ENCODE data around the gene CFAP91. TPM values are rescaled to one million over a fixed set of nuclear protein-coding genes. Genes with fewer than 3 reads are reported as not detected.

The CFAP91 gene
- 0.69 TPM for total RNA-seq

DNA sequence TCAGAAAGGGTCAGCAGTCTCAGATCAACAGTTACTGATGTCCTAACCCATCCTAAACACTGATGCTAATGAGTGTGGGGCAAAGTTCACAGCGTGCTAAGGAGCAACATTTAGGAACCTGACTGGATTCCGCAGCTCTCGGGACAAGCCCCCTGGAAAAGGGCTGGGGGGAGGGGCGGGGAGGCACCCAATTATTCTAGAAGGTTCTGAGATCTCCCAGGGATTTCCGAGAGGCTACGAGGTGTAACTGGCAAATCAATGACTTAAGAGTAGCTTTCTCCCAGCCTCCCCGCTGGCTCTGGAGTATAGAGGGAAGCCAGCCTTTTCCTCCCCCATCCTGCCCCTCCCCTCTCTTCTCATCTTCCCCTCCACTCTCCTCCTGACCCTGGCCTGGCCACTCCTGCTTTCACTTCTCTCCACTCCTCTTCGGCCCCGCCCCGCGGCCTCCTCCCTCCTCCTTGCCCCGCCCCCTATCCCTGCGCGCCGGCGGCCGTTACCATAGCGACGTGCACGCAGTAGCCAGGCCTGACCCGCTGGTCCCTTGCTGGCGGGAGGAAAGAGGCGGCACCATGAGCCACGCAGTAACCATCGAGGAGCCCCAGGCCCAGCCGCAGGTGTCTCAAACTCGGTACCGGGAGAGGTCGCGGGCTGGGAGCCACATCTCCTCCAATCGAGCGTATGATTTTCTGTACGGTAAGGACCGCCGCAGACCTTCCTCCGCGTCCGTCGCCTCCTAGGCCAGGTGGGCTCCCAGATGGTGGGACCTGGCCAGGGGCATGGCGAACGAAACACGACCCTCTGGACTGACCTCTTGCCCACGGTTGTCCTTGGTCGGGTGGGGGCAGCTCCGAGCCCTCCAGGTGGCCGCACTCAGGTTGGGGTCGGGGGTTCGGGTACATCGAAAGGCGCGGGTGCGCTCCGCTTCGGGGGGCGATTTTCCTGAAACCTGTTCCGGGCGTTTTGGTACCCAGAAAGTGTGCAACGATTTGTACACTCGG is at the start of gene CFAP91:
CFAP91 (plus strand) TSS at position 493 of the 998 bp plus-strand sequence; CDS start at position 570, 77 bp downstream.
- peak; percentile 73 for DNase-seq

DNA sequence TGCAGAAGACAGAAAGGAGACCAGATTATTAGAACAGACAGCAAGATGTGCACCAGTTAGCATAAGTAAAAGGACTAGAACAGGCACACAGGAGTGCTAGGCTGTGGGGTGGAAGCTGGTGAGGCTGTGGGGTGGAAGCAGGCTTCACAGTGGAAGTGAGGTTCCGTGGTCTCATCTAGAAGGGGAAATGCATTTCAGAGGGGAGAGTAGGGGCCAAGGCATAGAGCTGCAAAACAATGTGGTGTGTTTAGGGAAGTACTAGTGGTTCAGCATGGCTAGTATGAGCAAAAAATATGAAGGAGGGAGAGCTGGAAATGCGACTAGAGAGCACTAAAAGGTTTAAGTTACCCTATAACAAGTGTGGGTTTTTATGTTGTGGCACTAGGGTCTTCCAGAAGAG is 48.9 kb upstream of the CFAP91 start:
- no peak for DNase-seq

DNA sequence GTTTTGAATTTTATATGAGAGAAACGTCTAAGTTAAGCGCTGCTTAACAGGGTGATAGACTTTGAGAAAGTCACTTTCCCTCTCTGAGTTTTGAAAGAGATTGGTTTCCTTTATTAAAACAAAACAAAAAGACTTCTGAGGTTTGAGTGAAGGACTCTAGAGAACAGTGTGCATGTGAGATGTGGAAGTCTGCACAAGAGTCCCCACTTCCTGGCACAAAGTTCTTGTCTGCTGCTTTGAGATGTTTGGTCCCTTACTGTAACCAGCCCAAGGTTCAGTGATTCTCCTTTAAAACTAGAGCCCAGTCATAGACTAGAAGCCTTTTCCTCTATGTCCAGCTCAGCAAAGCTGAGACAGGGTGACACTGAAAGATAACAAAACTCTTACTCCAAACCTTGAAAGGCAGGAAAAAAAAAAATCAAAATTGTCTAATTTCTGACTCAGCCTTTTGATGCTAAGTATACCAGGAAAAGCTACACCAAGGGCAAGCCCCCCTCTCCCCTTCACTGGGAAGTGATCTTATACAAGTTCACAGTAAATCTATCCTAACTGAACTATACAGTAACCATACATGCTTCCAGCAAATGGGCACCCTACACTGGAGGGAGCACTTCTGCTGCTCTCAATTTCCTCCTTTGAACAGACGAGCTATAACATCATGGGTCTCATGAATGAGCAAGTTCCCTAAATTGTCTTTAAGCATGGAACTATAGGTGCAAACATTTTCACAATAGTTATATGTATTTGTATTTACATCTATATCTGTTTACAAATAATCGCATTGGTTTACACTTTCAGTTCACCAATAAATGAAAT is 44.7 kb upstream of the CFAP91 start:
- DNase-seq, result no peak

DNA sequence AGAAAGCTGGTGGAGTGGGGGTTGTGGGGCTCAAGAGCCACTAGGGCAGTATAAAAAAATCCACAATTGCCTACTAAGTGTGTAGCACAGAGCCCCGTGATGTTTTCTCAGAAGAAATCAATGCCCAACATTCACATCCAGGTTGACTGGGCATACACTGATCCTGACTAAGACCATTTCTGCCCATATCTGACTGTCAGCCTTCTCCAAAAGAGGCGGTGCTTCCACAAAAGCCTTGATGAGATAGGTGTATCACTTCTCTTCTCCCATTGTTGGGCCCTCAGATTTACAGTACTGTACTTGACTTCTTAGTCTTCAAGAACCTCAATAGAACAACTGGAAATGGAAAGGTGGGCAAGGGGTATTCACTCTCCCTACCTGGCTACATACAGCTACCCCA is 43.8 kb upstream of the CFAP91 start:
- no peak for DNase-seq

DNA sequence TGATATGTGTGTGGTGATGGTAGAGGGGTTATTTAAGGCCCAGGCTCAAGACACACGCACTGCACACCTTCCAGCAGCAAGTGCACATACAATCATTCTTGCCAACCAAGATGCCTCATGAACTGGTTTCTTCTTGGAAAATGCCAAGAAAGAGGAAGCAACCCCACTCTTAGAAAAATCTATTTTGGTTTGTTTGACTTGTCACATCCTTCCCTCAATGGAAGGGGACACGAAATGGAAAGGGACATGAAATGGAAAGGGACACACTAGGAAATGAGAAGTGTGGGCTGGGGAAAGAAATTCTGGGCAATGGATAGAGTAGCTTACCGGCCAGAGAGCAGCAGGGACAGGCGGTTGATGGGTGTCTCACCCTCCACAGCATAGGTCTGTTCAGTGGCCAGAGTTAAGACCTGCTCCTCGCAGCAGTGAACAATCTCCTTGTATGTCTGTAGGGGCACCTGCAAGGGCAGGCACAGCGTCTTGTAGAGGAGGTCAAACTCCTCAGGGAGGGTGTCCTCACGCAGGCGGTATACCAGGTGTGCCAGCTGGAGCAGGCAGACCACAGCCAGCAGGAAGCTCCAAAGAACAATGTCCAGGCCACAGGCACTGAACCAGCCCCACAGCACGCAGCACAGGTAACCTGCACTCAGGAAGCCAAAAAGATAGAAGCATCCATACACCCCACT is 43.1 kb upstream of the CFAP91 start:
- DNase-seq, result no peak

DNA sequence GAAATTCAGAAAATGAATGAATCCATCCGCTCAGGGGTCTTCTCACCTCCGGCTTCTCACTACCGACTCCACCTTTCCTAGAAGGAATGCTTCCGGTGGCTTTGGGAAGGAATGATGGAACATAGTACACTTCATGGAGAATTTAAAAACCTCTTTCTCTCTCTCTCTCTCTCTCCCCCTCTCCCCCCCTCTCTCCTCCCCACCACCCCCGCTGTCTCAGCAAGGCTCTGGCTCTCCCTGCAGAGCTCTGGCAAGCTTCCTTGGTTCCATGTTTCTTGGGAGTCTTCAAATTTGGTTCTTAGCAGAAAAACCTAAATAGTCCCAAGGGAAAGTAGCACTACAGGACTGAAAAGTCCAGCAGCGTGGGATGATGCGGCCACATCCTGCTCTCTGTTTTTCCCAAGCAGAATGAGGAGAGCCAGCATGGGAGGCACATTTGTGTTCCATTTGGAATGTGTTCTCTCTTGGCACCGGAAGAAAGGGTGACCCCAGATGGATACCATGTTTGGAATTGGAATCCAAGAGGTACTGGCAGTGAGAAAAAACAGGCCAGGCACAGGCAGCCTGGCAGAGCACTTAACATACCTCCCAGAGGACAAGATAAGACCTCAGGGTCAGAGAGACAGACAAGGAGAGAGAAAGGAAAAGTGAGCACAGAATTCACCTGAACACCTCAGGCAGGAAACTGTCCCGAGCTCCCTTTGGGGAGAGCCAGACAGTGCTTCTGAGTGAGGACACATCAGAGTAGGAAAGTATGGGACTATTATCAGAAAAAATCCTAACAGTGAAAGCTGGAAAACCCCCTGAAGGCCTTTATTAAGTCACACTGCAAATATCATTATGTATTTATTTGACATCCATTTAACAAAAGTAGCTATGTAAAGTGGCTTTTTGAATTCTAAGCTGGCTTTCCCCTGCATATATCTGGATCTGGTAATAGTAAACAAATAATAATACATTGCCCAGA is 42.1 kb upstream of the CFAP91 start, which contains the start of gene POPDC2:
POPDC2 (minus strand) TSS at position 116 of the 967 bp plus-strand sequence. CDS start 166 bp downstream, outside the sequence.
- DNase-seq, result no peak

DNA sequence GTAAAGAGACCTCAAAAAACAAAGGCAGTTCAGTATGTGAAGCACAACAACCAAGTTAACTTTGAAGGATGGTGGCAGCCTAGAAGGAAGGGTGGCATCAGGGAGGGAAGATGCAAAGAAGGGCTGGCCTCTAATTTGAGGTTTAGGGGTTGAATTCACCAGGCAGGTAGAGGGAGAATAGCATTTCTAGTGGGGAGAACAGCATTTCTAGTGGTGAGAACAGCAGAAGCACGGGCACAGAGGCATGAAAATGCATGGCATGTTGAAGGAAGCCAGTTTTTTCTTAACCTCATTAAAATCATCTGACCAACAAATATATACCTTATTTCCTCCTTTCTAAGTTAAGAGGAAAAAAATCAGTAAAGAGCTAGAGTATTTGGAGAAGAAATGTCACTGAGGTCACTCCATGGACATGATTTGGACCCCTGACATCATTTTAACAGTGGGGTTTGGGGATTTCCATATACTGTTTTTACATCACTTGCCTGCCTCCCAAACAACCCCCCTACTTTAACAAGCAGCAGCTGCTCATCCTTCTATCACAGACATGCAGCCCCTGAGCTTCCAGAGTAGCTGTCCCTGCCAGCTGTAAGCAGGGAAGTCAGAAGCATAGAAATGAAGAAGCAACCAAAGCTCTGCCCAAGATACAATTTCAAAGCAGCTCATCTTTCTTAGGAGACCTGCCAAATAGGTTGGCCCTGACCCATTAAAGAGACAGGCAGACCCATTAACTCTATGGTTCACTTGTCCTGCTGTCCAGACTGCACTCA is 40.0 kb upstream of the CFAP91 start:
- no peak for DNase-seq

DNA sequence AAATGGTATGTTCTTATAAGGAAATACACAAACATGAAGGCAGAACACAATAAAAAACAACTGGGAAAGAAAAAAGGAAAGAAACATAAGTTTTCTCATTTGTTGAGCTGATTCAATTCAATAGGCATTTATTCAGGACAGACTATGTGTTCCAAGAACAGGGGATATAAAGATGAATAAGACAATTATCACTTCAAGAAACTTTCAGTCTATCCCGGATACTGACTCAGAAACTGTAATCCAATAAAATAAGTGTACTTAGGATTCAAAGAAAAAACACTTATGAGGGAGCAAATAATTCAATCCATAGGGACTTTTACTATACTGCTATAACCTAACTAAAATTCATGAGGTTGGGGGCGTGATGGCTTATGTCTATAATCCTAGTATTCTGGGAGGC is 38.9 kb upstream of the CFAP91 start:
- DNase-seq, result no peak

DNA sequence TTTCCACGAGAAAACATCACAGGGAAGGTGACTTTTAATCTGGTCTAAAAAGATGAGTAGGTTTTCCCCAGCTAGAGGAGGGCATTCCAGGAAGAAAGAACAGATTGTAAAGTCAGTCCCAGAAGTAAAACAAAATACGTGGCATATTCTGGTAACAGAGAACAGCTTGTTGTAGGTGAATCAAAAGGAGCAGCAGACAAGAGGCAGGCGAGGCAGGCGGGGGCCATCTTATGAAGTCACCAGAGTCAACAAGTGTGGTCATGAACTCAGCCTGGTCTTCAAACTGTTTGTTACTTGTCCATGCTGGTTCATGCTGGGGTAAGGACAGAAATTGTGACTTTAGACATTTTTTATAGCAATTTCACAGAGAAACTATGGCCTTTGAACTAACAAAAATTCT is 38.5 kb upstream of the CFAP91 start:
- DNase-seq, result no peak

DNA sequence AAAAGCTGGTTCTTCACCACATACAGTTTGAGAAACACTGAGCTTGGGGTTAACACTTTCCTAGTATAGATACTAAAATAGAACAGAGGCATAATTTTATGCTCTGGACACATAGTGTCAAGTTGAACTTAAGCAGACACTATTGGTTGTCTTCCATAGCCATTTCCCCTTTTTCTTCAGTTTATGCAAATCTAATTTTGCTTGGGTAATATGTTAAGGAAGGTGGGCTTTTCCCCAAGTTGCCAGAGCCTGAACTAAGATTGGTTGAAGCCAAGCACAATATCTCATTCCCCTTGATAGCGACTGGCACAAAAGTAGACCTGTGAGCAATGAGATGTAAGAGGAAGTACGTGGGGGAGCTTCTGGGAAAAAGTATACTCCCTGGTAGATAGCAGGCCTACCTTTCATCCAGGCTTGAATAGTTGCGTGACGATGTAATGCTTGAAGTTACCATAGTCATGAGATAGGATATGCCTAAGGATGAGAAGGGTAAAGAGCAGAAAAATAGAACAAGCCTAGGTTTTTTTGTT is 37.9 kb upstream of the CFAP91 start:
- no peak for DNase-seq

DNA sequence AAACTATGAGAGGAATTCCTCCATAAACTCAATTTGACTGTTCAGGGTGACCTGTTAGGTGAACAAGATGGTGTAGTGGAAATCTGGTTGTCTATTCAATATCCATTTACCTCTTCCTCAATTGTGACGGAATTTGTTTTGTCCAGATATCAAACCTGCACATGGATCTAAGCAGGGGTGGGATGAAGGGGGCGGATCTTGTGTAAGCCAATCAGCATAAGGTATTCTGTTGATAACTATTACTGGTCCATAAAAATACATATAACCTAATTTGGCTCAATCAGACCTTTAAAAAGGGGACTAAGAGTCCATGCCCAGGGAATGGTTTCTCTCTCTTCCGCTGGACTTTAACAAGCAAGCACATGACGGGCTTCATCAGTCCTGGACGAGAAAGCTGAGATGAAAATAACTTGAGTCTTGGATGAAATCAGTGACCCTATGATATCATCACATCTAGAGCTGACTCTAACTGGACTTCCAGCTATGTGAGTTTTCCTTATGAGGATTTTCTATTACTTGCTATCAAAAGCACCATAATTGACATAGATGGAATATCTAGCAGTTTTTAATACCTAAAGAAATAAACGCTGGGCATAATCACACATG is 36.8 kb upstream of the CFAP91 start:
- no peak for DNase-seq

DNA sequence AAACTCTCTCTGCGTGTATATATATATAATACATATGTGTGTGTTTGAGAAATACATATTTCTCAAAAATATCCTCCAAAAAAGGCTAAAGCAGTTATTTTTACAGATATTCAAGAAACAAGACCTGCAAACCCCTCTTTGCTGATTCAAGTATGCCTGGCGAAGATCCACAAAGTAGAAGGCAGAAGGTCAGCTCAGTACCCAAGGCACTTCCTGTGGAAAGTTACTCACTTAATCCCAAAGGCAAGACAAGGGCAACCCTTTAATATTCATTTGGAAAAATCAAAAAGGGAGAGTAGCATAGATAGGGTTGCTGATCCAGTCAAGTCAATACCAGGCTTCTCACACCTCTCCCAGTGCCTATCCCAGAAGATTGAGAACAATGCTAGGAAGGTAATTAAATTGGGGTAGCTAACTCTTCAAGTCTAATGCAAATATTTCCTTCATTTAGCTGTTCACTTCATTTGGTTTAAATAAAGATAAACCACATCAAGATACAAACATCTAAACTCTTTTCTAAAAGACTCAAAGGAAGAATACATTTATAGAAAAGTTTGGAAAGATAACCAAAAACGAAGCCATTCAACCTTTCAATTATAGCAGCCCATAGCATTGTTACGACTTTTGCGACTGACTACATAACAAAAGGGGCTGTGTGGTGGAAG is 32.8 kb upstream of the CFAP91 start:
- no peak for DNase-seq

DNA sequence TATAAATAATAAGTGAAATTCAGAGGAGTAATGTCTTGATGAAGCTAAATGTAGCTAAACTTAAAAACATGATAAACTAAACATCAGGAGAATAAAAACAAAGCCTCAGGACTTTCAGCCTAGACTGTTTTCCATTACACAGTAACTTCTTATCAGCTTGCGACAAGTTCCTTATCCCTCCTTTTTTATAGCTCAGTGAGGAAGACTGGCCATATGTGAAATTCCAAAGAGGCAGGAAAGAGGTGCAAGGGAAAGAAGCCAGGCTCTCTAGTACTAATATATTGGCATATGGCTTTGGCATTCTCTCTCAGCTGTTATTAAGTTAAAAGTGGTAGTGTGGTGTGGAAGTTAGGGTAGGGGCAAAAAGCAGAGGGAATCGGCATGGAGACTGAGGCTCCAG is 30.0 kb upstream of the CFAP91 start:
- DNase-seq, result no peak

DNA sequence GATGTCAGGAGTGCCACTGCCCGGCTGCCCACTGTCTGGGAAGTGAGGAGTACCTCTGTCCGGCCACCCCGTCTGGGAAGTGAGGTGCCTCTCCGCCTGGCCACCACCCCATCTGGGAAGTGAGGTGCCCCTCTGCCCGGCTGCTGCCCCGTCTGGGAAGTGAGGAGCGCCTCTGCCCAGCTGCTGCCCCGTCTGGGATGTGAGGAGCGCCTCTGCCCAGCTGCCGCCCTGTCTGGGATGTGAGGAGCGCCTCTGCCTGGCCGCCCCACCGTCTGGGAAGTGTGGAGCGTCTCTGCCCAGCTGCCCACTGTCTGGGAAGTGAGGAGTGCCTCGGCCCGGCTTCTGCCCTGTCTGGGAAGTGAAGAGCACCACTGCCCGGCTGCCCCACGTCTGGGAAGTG is 28.9 kb upstream of the CFAP91 start:
- DNase-seq, result no peak

DNA sequence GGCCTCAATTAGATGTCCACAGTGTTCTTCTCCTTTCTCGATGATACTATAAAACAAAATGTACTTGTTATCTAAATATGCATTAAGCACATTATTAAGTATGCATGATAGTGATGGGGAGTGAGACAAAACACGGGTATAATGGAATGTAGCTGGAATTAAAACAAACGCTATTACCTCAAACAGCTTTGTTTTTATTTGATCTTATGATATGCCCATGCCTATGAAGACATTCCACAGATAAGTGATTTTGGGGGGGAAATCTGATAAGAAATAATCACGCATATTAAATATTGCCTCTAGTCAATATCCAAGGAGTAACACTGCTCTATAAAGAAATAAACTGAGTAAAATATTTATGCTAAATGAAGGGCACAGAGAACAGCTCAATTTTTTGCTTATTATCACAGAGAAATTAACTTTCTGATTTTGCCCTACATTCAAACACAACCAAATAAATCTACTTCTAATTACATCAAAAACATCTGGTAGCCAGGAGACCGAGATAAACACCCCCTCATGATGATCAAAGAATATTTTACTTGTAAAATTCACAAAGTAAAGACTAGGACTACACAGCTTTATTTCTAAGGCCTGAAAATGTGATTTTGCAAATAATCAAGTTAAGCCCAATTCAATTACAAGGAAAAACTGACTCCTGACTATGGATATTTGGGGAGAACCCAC is 27.5 kb upstream of the CFAP91 start:
- no peak for DNase-seq

DNA sequence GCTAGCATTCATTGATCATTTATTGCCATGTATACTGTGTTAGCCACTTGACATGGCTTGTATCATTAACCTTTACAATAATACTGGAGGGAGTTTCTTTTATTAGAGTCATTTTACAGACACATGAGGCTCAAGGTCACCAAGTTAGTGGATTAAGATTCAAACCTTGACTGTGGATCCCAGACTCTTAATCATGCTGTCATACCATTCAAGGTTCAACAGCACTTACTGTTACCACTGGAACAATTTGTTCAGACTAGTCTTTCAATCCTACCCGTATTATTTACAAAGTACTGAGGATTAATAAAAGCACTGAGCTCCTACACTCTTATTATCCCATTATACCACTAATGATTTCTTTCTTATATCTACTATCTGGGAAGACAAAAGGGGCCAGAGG is 26.8 kb upstream of the CFAP91 start:
- no peak for DNase-seq

DNA sequence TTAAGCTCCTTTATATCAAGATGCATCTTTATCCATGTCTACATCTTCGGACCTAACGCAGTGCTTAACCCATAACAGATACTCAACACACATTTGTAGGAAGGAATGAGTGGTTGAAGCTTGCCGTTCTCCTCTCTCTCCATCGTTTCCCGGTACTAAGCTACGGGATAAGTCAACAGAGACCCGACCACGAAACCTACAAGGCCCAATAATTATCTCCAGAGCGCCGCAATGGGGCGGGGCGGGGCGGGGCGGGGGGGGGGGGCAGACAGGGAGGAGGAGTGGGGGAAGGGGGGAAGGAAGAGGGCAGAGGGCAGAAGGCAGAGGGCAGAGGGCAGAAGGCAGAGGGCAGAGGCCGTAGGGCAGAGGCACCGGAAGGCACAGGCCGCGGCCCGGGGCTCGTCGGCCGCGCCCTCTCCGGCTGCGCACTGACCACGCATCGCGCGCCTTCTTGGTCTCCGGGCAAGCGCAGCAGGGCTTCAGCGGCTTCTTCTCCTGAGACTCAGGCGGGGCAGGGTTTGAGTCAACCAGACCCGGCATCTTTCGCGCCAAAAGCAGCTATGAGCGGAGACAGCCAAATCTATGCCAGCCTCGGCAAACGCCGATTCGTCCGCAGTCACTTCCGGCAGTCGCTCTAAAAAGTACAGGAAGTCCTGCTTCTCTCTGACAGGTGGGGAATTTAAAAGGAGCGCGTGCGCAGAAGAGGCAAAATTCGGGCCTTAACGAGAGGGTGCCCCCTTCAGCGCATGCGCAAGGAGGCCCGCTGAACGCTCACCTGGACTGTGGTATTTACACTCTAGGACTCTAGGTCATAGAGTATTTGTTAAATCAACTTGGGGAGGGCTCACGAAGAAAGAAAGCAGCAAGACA is 25.8 kb upstream of the CFAP91 start, which contains the start of gene COX17:
COX17 (minus strand) TSS at position 636 of the 870 bp plus-strand sequence; CDS start at position 540, 96 bp downstream.
- DNase-seq, result peak; percentile 81

DNA sequence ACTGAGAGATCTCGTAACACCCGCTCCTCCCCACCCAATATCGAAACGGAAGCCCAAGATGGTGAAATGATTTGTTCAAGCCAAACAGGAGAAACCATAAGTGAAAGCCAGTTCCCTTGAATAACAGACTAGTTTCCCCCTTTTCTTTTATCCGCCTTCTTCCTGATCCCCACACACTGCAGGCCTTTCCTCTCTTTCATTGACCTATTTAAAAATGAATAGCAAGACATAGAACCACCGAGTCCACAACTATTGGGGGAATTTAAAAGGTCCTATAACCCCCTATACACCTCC is 25.2 kb upstream of the CFAP91 start:
- no peak for DNase-seq
